ENCODE results near the gene GOLGA6L2. TPM values are rescaled to one million over a fixed set of nuclear protein-coding genes. Genes with fewer than 3 reads are reported as not detected.

Gene GOLGA6L2
- total and polyA plus RNA-seq, 2 of the 13 experiments (the other 11 are each of a cell fraction or from before 2014, with no cell fraction given), result not detected

GRCh38 chr15:23482228-23482627 lies 35.2 kb upstream of the GOLGA6L2 start:
- intact Hi-C loops (cut with micrococcal nuclease; ENCODE audit: unreplicated experiment), result no loop called here
- Histone ChIP-seq H3K4me3 (replicated peaks in 1 of 3; ENCODE audit: insufficient read depth in 1 of 3, low read depth in 2 of 3, low read length in 3 of 3) (no peak overlapping the region), H3K4me2 (ENCODE audit: low read depth, low read length) (no peak overlapping the region), H4K20me1 (ENCODE audit: insufficient read depth, low read length) (no peaks in the 10 kb centered on the region), H3K9ac (ENCODE audit: insufficient read depth, low read depth, low read length) (no peak overlapping the region), H3K79me2 (ENCODE audit: insufficient read depth, low read length) (no peaks in the 10 kb centered on the region), H3K27ac (ENCODE audit: extremely low read length, insufficient read depth, low read length) (no peak overlapping the region), H3K36me3 (replicated peaks in 1 of 2; ENCODE audit: control insufficient read depth in 1 of 2, insufficient read depth in 2 of 2, low read length in 2 of 2) (no peaks in the 10 kb centered on the region), H3K4me1 (ENCODE audit: insufficient read depth, low read length) (no peaks in the 10 kb centered on the region), H3K9me3 (ENCODE audit: low read length) (no peaks in the 10 kb centered on the region), H2AFZ (ENCODE audit: low read length) (no peak overlapping the region), H3K27me3 (ENCODE audit: control insufficient read depth in 1 of 2, insufficient read depth in 2 of 2, low read length in 2 of 2) (no peaks in the 10 kb centered on the region; a peak in 1 of 5 replicates)
- no TSS peak for BruUV-seq (replicated peaks)
- ChIA-PET POLR2A (no interaction called here), CTCF (ENCODE audit: low intra/inter-chr PET ratio, low total read pairs) (no interaction called here)
- FAIRE-seq (no peak), DNase-seq (ENCODE audit: low spot score) (no peak), ATAC-seq (no peak)
- in situ Hi-C loops (cut with HindIII; ENCODE audit: extremely low pct_ligation_motif_present, low pct_unique_long_range_greater_than_20kb), result loop anchor here (25.0 kb wide), 1 partner anchor 155 kb away; the partner anchor contains the start of gene MAGEL2
- WGBS (ENCODE audit: low lambda C conversion rate), result 4% methylated on average over 1 of the region's 1 CpG
- no peak for TF ChIP-seq CC2D1A (CRISPR knock-in tag; IDR thresholded peaks at IDR 0.05)
- TF ChIP-seq MIER3 (CRISPR knock-in tag; IDR thresholded peaks at IDR 0.05; ENCODE audit: borderline replicate concordance), result no peak
- TF ChIP-seq HMG20A (CRISPR knock-in tag; IDR thresholded peaks at IDR 0.05; ENCODE audit: borderline replicate concordance), result no peak
- TF ChIP-seq HMG20B (CRISPR knock-in tag; conservative IDR thresholded peaks at IDR 0.05), result no peak
- no peak for TF ChIP-seq ZNF343 (CRISPR knock-in tag; IDR thresholded peaks at IDR 0.05)
- TF ChIP-seq ZNF772 (CRISPR knock-in tag; IDR thresholded peaks at IDR 0.05), result no peak
- no peak for TF ChIP-seq POGK (CRISPR knock-in tag; conservative IDR thresholded peaks at IDR 0.05)
- TF ChIP-seq BCL3 (CRISPR knock-in tag; IDR thresholded peaks at IDR 0.05), result no peak
- no peak for TF ChIP-seq ATF7 (IDR thresholded peaks at IDR 0.05)
- TF ChIP-seq ATF7 (CRISPR knock-in tag; IDR thresholded peaks at IDR 0.05), result no peak
- TF ChIP-seq ZNF672 (CRISPR knock-in tag; IDR thresholded peaks at IDR 0.05), result no peak
- no peak for TF ChIP-seq GLI4 (CRISPR knock-in tag; IDR thresholded peaks at IDR 0.05; ENCODE audit: borderline replicate concordance)
- TF ChIP-seq ISL2 (CRISPR knock-in tag; IDR thresholded peaks at IDR 0.05), result no peak
- no peak for TF ChIP-seq NONO (IDR thresholded peaks at IDR 0.05)
- no peak for TF ChIP-seq NONO (CRISPR knock-in tag; conservative IDR thresholded peaks at IDR 0.05)
- TF ChIP-seq ZNF687 (CRISPR knock-in tag; IDR thresholded peaks at IDR 0.05), result no peak
- no peak for TF ChIP-seq FOXP4 (CRISPR knock-in tag; IDR thresholded peaks at IDR 0.05)
- no peak for TF ChIP-seq ZNF557 (CRISPR knock-in tag; IDR thresholded peaks at IDR 0.05)

Data from HepG2 (cell line).